H9 (cell line): Measurements from ENCODE around the gene TOMM7. TPM values are rescaled to one million over a fixed set of nuclear protein-coding genes. Genes with fewer than 3 reads are reported as not detected.

ENCODE experiments used
- DNase-seq: peaks from one replicate; pipeline ENCODE4 v3.0.0-alpha.2; 2017
- H2AFZ ChIP-seq: one replicate; pipeline ENCODE4 v1.6.1; 2013; ENCODE audit warnings: mild to moderate bottlenecking, low read length, control low read depth, moderate library complexity
- H2AK5ac ChIP-seq: 2 replicates; pipeline ENCODE4 v1.6.1; 2013; ENCODE audit warnings: low read length, control low read depth, mixed read lengths; ENCODE audit not compliant: insufficient read length
- H2BK120ac ChIP-seq: one replicate; pipeline ENCODE4 v1.6.1; 2013; ENCODE audit warnings: low read depth, mild to moderate bottlenecking, low read length, control low read depth, inconsistent platforms; ENCODE audit not compliant: poor library complexity, severe bottlenecking
- H2BK12ac ChIP-seq: 2 replicates; pipeline ENCODE4 v1.6.1; 2013; ENCODE audit warnings: low read length, control low read depth, mixed read lengths, low read depth; ENCODE audit not compliant: insufficient read length
- H2BK15ac ChIP-seq: 2 replicates; pipeline ENCODE4 v1.6.1; 2013; ENCODE audit warnings: low read depth, low read length, control low read depth
- H2BK20ac ChIP-seq: one replicate; pipeline ENCODE4 v1.6.1; 2013; ENCODE audit warnings: low read depth, mild to moderate bottlenecking, low read length, control low read depth, inconsistent platforms; ENCODE audit not compliant: poor library complexity, severe bottlenecking
- H2BK5ac ChIP-seq: 2 replicates; pipeline ENCODE4 v1.6.1; 2013; ENCODE audit warnings: low read length, control low read depth, mixed read lengths; ENCODE audit not compliant: insufficient read length
- H3K14ac ChIP-seq: 2 replicates; pipeline ENCODE4 v1.6.1; 2013; ENCODE audit warnings: low read length, control low read depth; ENCODE audit not compliant: insufficient read depth
- H3K18ac ChIP-seq: 2 replicates; pipeline ENCODE4 v1.6.1; 2013; ENCODE audit warnings: low read depth, mild to moderate bottlenecking, mixed read lengths, low read length, control low read depth; ENCODE audit not compliant: insufficient read length
- H3K23ac ChIP-seq: 2 replicates; pipeline ENCODE4 v1.6.1; 2013; ENCODE audit warnings: low read length, control low read depth, mixed read lengths, low read depth; ENCODE audit not compliant: insufficient read length
- H3K23me2 ChIP-seq: 2 replicates; pipeline ENCODE4 v1.6.1; 2013; ENCODE audit warnings: low read depth, mild to moderate bottlenecking, mixed read lengths, low read length, control low read depth; ENCODE audit not compliant: insufficient read length, poor library complexity, severe bottlenecking
- H3K27ac ChIP-seq: 2 replicates; pipeline ENCODE4 v1.5.1; 2013; ENCODE audit warnings: low read length, control low read depth, mixed read lengths, low read depth; ENCODE audit not compliant: insufficient read length
- H3K27me3 ChIP-seq: 2 replicates; pipeline ENCODE4 v1.6.1; 2013; ENCODE audit warnings: low read length, control low read depth, inconsistent platforms; ENCODE audit not compliant: insufficient read depth
- H3K4ac ChIP-seq: 2 replicates; pipeline ENCODE4 v1.6.1; 2013; ENCODE audit warnings: low read depth, mild to moderate bottlenecking, control low read depth, inconsistent platforms, low read length, moderate library complexity
- H3K4me1 ChIP-seq: 2 replicates; pipeline ENCODE4 v1.6.1; 2013; ENCODE audit warnings: low read length, control low read depth, inconsistent platforms; ENCODE audit not compliant: insufficient read depth
- H3K4me2 ChIP-seq: 2 replicates; pipeline ENCODE4 v1.6.1; 2013; ENCODE audit warnings: low read length, control low read depth, mixed read lengths; ENCODE audit not compliant: insufficient read length, insufficient read depth
- H3K56ac ChIP-seq: 2 replicates; pipeline ENCODE4 v1.6.1; 2013; ENCODE audit warnings: low read depth, mild to moderate bottlenecking, mixed read lengths, low read length, control low read depth; ENCODE audit not compliant: insufficient read length
- H3K79me1 ChIP-seq: 2 replicates; pipeline ENCODE4 v1.6.1; 2013; ENCODE audit warnings: low read depth, mild to moderate bottlenecking, moderate library complexity, low read length, control low read depth, inconsistent platforms; ENCODE audit not compliant: insufficient read depth, poor library complexity, severe bottlenecking
- H3K79me2 ChIP-seq: 2 replicates; pipeline ENCODE4 v1.6.1; 2013; ENCODE audit warnings: low read length, control low read depth, inconsistent platforms; ENCODE audit not compliant: insufficient read depth
- H3K9ac ChIP-seq: 2 replicates; pipeline ENCODE4 v1.6.1; 2013; ENCODE audit warnings: low read length, control low read depth, mixed read lengths; ENCODE audit not compliant: insufficient read length; ENCODE audit errors: extremely low read depth
- H3K9me3 ChIP-seq: one replicate; pipeline ENCODE4 v1.6.1; 2013; ENCODE audit warnings: low read depth, low read length, inconsistent platforms; ENCODE audit not compliant: control insufficient read depth
- H3T11ph ChIP-seq: one replicate; pipeline ENCODE4 v1.6.1; 2013; ENCODE audit warnings: mild to moderate bottlenecking, low read length, control low read depth, inconsistent platforms
- H4K20me1 ChIP-seq: one replicate; pipeline ENCODE4 v1.6.1; 2013; ENCODE audit not compliant: control insufficient read depth, insufficient read length, insufficient read depth
- H4K5ac ChIP-seq: 2 replicates; pipeline ENCODE4 v1.6.1; 2013; ENCODE audit warnings: low read depth, mild to moderate bottlenecking, mixed read lengths, low read length, control low read depth; ENCODE audit not compliant: insufficient read length
- H4K8ac ChIP-seq: replicated peaks from 2 replicates; pipeline ENCODE4 v1.6.1; 2013; ENCODE audit warnings: low read length, control low read depth, mixed read lengths, low read depth; ENCODE audit not compliant: insufficient read length
- H4K91ac ChIP-seq: 2 replicates; pipeline ENCODE4 v1.6.1; 2013; ENCODE audit warnings: low read depth, mild to moderate bottlenecking, moderate library complexity, mixed read lengths, low read length, control low read depth; ENCODE audit not compliant: insufficient read length
- H3K27ac Mint-ChIP-seq, 3 experiments: 2 replicates in 2 of 3; 3 replicates in 1 of 3; pipeline ENCODE4 v1.8.0; 2020 to 2021; ENCODE audit warnings: mixed read lengths in 3 of 3, mild to moderate bottlenecking in 1 of 3, moderate library complexity in 1 of 3
- H3K27me3 Mint-ChIP-seq: 2 replicates; pipeline ENCODE4 v1.8.0; 2021; ENCODE audit warnings: low read depth, mild to moderate bottlenecking, moderate library complexity, mixed read lengths
- H3K36me3 Mint-ChIP-seq, 3 experiments: 2 replicates in 2 of 3; 3 replicates in 1 of 3; pipeline ENCODE4 v1.8.0; 2020 to 2021; ENCODE audit warnings: low read depth in 3 of 3, mixed read lengths in 3 of 3; ENCODE audit not compliant: insufficient read depth in 1 of 3
- H3K4me1 Mint-ChIP-seq, 2 experiments: 2 replicates each; pipeline ENCODE4 v1.8.0; 2020; ENCODE audit warnings: mixed read lengths in 2 of 2
- H3K4me3 Mint-ChIP-seq, 2 experiments: 2 replicates in 1 of 2; 3 replicates in 1 of 2; pipeline ENCODE4 v1.8.0; 2020 to 2021; ENCODE audit warnings: mild to moderate bottlenecking in 2 of 2, mixed read lengths in 2 of 2, moderate library complexity in 1 of 2
- H3K9me3 Mint-ChIP-seq, 2 experiments: 2 replicates in 1 of 2; 3 replicates in 1 of 2; pipeline ENCODE4 v1.8.0; 2020; ENCODE audit warnings: mild to moderate bottlenecking in 2 of 2, mixed read lengths in 2 of 2, moderate library complexity in 1 of 2
- total RNA-seq: library from RNA; stranded (reverse); gene quantifications from 2 replicates; pipeline ENCODE4 v1.2.1, GENCODE V29; 2021
- TF ChIP-seq, protein P1 (sequence below): fragments of 200-600 bp; sonication (generic); conservative IDR thresholded peaks from 3 replicates; pipeline ENCODE4 v1.8.0; 2021; ENCODE audit warnings: antibody characterized with exemption, mild to moderate bottlenecking

TOMM7 gene
- total RNA-seq, 1 experiment from 2014 or later: 368 TPM

DNA sequence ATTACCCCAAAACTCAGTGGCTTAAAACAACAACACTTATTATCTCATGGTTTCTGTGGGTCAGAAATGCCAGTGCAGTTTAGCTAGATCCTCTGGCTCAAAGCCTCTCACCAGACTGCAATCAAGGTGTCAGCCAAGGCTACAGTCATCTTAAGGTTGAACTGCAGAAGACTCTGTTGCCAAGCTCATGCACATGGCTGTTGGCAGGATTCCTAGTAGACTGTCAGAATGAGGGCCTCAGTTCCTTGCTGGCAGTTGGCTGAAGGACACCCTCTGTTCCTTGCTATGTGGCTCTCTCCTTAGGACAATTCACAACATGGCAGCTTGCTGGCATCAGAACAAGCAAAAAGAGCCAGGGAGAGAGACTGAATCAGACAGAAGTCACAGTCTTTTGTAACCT, 34.7 kb downstream of the TOMM7 start:
- Histone ChIP-seq H3T11ph (no peak overlapping the region), H2BK120ac (no peak overlapping the region), H3K9ac (no peak overlapping the region), H3K23me2 (no peaks in the 10 kb centered on the region), H2AFZ (no peak overlapping the region), H3K27ac (no peak overlapping the region), H2BK20ac (no peak overlapping the region), H2BK5ac (no peak overlapping the region), H4K91ac (no peak overlapping the region), H3K23ac (no peak overlapping the region), H2BK15ac (no peak overlapping the region), H3K27me3 (no peaks in the 10 kb centered on the region), H3K18ac (no peak overlapping the region), H3K9me3 (no peaks in the 10 kb centered on the region), H3K14ac (no peak overlapping the region), H2AK5ac (no peak overlapping the region), H3K79me1 (no peaks in the 10 kb centered on the region), H3K56ac (no peak overlapping the region), H3K79me2 (no peaks in the 10 kb centered on the region), H3K4me1 (no peaks in the 10 kb centered on the region; the same call in 1 of the 2 replicates), H4K8ac (no peak overlapping the region), H3K4me2 (no peak overlapping the region), H4K20me1 (no peaks in the 10 kb centered on the region), H2BK12ac (no peak overlapping the region), H3K4ac (no peak overlapping the region), H4K5ac (no peak overlapping the region)
- Mint-ChIP-seq H3K9me3 (peaks cover 0 to 9% of the 10 kb centered on the region in 2 experiments; a peak in 3 of 5 replicates), H3K27me3 (no peaks in the 10 kb centered on the region), H3K27ac (no peak overlapping the region; a peak in 1 of 7 replicates), H3K4me3 (no peak overlapping the region), H3K36me3 (peaks cover 2 to 3% (median 3%) of the 10 kb centered on the region in 3 experiments; a peak in 3 of 7 replicates), H3K4me1 (peaks cover 4 to 12% of the 10 kb centered on the region in 2 experiments; a peak in 2 of 4 replicates)
- TF ChIP-seq, protein P1, sequence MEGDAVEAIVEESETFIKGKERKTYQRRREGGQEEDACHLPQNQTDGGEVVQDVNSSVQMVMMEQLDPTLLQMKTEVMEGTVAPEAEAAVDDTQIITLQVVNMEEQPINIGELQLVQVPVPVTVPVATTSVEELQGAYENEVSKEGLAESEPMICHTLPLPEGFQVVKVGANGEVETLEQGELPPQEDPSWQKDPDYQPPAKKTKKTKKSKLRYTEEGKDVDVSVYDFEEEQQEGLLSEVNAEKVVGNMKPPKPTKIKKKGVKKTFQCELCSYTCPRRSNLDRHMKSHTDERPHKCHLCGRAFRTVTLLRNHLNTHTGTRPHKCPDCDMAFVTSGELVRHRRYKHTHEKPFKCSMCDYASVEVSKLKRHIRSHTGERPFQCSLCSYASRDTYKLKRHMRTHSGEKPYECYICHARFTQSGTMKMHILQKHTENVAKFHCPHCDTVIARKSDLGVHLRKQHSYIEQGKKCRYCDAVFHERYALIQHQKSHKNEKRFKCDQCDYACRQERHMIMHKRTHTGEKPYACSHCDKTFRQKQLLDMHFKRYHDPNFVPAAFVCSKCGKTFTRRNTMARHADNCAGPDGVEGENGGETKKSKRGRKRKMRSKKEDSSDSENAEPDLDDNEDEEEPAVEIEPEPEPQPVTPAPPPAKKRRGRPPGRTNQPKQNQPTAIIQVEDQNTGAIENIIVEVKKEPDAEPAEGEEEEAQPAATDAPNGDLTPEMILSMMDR: no peak
- DNase-seq: no peak
